GM12878 (cell line): Measurements from ENCODE around the gene KCNE4. TPM values are rescaled to one million over a fixed set of nuclear protein-coding genes. Genes with fewer than 3 reads are reported as not detected.

Experiments used
- ATAC-seq: fragments of 200-7000 bp; cut with Tn5 transposase; 3 replicates; pipeline ENCODE4 v1.9.1; 2020; ENCODE audit warnings: mild to moderate bottlenecking, moderate library complexity
- BruUV-seq: library from RNA; stranded (reverse); fragments of 400-500 nt; replicated peaks from 2 replicates; lab custom pipeline; 2021; lab: Mats Ljungman, UMichigan
- CTCF ChIA-PET: fragments of 300-600 bp; sonication (Branson Sonifier 250); formaldehyde crosslinking; extraction: SDS; loops from one replicate; lab custom pipeline; 2021; ENCODE audit warnings: inconsistent platforms; lab: Yijun Ruan, JAX
- POLR2A ChIA-PET: fragments of 350-600 bp; formaldehyde crosslinking; extraction: SDS; loops from one replicate; lab custom pipeline; 2021; ENCODE audit warnings: inconsistent platforms; lab: Charles Lee
- RAD21 ChIA-PET: fragments of 300-600 bp; sonication (Branson Sonifier 250); formaldehyde crosslinking; loops from one replicate; lab custom pipeline; 2023; ENCODE audit warnings: antibody characterized with exemption; ENCODE audit not compliant: unreplicated experiment; lab: Charles Lee
- SMC1A ChIA-PET: fragments of 300-600 bp; sonication (Branson Sonifier 250); formaldehyde crosslinking; loops from one replicate; lab custom pipeline; 2023; ENCODE audit not compliant: unreplicated experiment, uncharacterized antibody; lab: Charles Lee
- DNase-seq: peaks from one replicate; pipeline ENCODE4 v3.0.0-alpha.2; 2011; ENCODE audit warnings: low read depth, low spot score
- FAIRE-seq: peaks from 3 replicates; lab custom pipeline; 2011; peaks lifted over from hg19 to GRCh38; lab: Jason Lieb, UNC
- H2AFZ ChIP-seq: 2 replicates; pipeline ENCODE4 v1.6.0; 2011; ENCODE audit warnings: low read depth, low read length, control low read depth; ENCODE audit not compliant: control insufficient read depth
- H3K27ac ChIP-seq: 2 replicates; pipeline ENCODE4 v1.5.1; 2011; ENCODE audit warnings: control low read depth; ENCODE audit not compliant: control insufficient read depth, insufficient read depth
- H3K27me3 ChIP-seq, 2 experiments: replicated peaks in 1 of 2; 2 replicates each; pipeline versions ENCODE4 v1.6.0 to v1.6.1; 2011; ENCODE audit warnings: low read length in 1 of 2; ENCODE audit not compliant: control insufficient read depth in 2 of 2, insufficient read depth in 2 of 2
- H3K36me3 ChIP-seq, 2 experiments: 2 replicates each; pipeline ENCODE4 v1.5.1; 2011; ENCODE audit warnings: low read length in 1 of 2; ENCODE audit not compliant: control insufficient read depth in 2 of 2, insufficient read depth in 2 of 2
- H3K4me1 ChIP-seq: 2 replicates; pipeline ENCODE4 v1.6.1; 2011; ENCODE audit warnings: mild to moderate bottlenecking, low read length, moderate library complexity, mixed read lengths; ENCODE audit not compliant: control insufficient read depth, insufficient read depth
- H3K4me2 ChIP-seq: 2 replicates; pipeline ENCODE4 v1.6.0; 2011; ENCODE audit warnings: control low read depth; ENCODE audit not compliant: control insufficient read depth, insufficient read depth
- H3K4me3 ChIP-seq: fragments of 200-600 bp; sonication (generic); 2 replicates; pipeline ENCODE4 v1.5.1; 2016
- H3K79me2 ChIP-seq: 2 replicates; pipeline ENCODE4 v1.6.0; 2011; ENCODE audit warnings: low read length; ENCODE audit not compliant: control insufficient read depth, insufficient read depth
- H3K9ac ChIP-seq: 2 replicates; pipeline ENCODE4 v1.8.0; 2011; ENCODE audit warnings: low read length, control low read depth, mixed read lengths; ENCODE audit not compliant: control insufficient read depth, insufficient read depth
- H3K9me3 ChIP-seq: replicated peaks from 3 replicates; pipeline ENCODE4 v1.5.1; 2011; ENCODE audit warnings: mild to moderate bottlenecking, low read length; ENCODE audit not compliant: control insufficient read depth, insufficient read depth
- H4K20me1 ChIP-seq: 2 replicates; pipeline ENCODE4 v1.6.0; 2011; ENCODE audit not compliant: control insufficient read depth, insufficient read depth
- CBX3 ChIP-seq: fragments of 200-600 bp; sonication (generic); IDR thresholded peaks from 2 replicates; pipeline ENCODE4 v1.6.1; 2016; ENCODE audit warnings: low read depth, borderline replicate concordance
- CREM ChIP-seq: IDR thresholded peaks from 2 replicates; pipeline ENCODE4 v1.6.1; 2014; ENCODE audit warnings: antibody characterized with exemption, low read depth
- HDAC2 ChIP-seq: fragments of 200-600 bp; sonication (generic); IDR thresholded peaks from 2 replicates; pipeline ENCODE4 v1.6.1; 2017
- IRF5 ChIP-seq: fragments of 450-650 bp; IDR thresholded peaks from 2 replicates; pipeline ENCODE4 v1.6.1; 2017; ENCODE audit warnings: borderline replicate concordance
- JUNB ChIP-seq: IDR thresholded peaks from 2 replicates; pipeline ENCODE4 v1.6.1; 2016; ENCODE audit warnings: antibody characterized with exemption, mild to moderate bottlenecking
- KLF5 ChIP-seq: fragments of 450-650 bp; IDR thresholded peaks from 2 replicates; pipeline ENCODE4 v1.6.1; 2014; ENCODE audit warnings: mild to moderate bottlenecking; ENCODE audit not compliant: partially characterized antibody
- NFIC ChIP-seq: IDR thresholded peaks from 2 replicates; pipeline ENCODE4 v1.6.1; 2012; ENCODE audit warnings: low read depth, mild to moderate bottlenecking, inconsistent platforms, low read length, moderate library complexity
- POLR2A ChIP-seq: IDR thresholded peaks from 2 replicates; pipeline ENCODE4 v1.6.1; 2011; ENCODE audit warnings: low read depth, mild to moderate bottlenecking, low read length
- SIN3A ChIP-seq: IDR thresholded peaks from 2 replicates; pipeline ENCODE4 v1.6.1; 2012; ENCODE audit warnings: low read depth, low read length, improper control_type of control experiment
- SMARCA5 ChIP-seq: fragments of 450-650 bp; IDR thresholded peaks from 2 replicates; pipeline ENCODE4 v1.6.1; 2017; ENCODE audit warnings: mild to moderate bottlenecking
- SP1 ChIP-seq: IDR thresholded peaks from one replicate; pipeline ENCODE4 v1.6.1; 2011; ENCODE audit warnings: low read depth, low read length
- TCF12 ChIP-seq: IDR thresholded peaks from 2 replicates; pipeline ENCODE4 v1.6.1; 2011; ENCODE audit warnings: low read depth, mild to moderate bottlenecking, low read length
- WGBS: methylation state at CpG from one replicate; pipeline ENCODE4 v1.1.6; 2016; ENCODE audit warnings: low lambda C conversion rate; ENCODE audit not compliant: insufficient replicate concordance, insufficient coverage; ENCODE audit errors: missing lambda C conversion rate; 5-methylcytosine and 5-hydroxymethylcytosine counted together
- in situ Hi-C: fragments of 300-500 bp; cut with MboI; formaldehyde crosslinking; loops from 9 replicates; pipeline ENCODE4 v1.14.3; 2018; ENCODE audit warnings: mixed read lengths
- intact Hi-C: fragments of 100-400 bp; cut with micrococcal nuclease; formaldehyde crosslinking; loops from one replicate; pipeline ENCODE4 v1.14.2; 2022; ENCODE audit not compliant: unreplicated experiment
- polyA plus RNA-seq, 11 experiments: library from polyadenylated mRNA; depleted of rRNA in 4 of 11; unstranded in 6 of 11; stranded (reverse) in 5 of 11; fragments of >200 nt; fragmentation: Nextera tagmentation in 4 of 11; fragmentation: Illumina TruSeq in 1 of 11; extraction: Ambion mirVana in 4 of 11; extraction: Trizol in 1 of 11; gene quantifications; 1 replicate in 1 of 11; 2 replicates in 10 of 11; pipeline versions ENCODE4 v1.2.1 to v1.2.3, GENCODE V29; 2011 to 2016; ENCODE audit warnings: inconsistent platforms in 2 of 11, missing spikeins in 2 of 11, low read depth in 1 of 11
- total RNA-seq, 4 experiments: library from RNA; depleted of rRNA in 3 of 4; stranded (reverse); fragments of >200 nt in 3 of 4; fragmentation: Illumina TruSeq in 1 of 4; extraction: Trizol in 1 of 4; gene quantifications; 2 replicates each; pipeline versions ENCODE4 v1.2.1 to v1.2.3, GENCODE V29; 2013 to 2021
- TF ChIP-seq, protein P1 (sequence below): fragments of 450-650 bp; IDR thresholded peaks from 2 replicates; pipeline ENCODE4 v1.6.1; 2017; ENCODE audit warnings: mild to moderate bottlenecking, moderate library complexity
- TF ChIP-seq, protein P2 (sequence below): fragments of 450-650 bp; IDR thresholded peaks from 2 replicates; pipeline ENCODE4 v1.6.1; 2016; ENCODE audit warnings: mild to moderate bottlenecking, moderate library complexity, borderline replicate concordance

KCNE4 gene
- total and polyA plus RNA-seq, 10 of the 15 experiments (the other 5 are each of a cell fraction or from before 2014, with no cell fraction given): 0.30 TPM; not detected in 9

DNA sequence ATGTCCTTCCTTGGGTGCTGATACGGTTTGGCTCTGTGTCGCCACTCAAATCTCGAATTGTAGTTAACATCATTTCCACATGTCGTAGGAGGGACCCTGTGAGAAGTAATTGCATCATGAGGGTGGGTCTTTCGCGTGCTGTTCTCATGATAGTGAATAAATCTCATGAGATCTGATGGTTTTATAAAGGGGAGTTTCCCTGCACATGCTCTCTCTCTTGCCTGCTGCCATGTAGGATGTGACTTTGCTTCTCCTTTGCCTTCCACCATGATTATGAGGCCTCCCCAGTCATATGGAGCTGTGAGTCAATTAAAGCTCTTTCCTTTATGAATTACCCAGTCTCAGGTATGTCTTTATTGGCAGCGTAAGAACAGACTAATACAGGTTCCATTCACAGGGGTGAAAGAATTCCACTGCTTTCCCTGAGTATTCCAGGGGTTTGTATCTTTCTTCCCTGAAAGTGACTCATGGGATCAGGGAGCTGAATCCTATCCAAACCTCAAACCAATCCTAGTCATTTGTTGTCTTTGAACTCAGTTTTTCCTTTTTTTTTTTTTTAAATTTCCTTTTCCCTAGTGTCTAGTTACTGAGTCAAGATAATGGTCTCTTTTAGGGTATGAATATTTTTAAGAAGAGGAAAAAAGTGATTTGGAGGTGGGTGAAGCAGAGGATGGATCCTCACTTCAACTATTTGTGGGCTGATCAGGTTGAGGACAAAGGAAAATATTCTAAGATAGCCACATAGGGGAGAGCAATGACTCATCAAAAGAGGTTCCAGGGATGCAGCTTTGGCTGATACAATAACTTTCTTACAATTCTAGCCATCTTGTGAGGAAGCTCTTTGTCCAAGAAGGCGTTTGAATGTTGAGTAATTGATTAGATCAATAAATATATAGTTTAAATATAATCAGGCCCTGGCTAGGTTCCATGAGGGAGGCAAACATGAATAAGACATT lies 19.5 kb upstream of the KCNE4 start:
- Histone ChIP-seq H3K36me3 (no peaks in the 10 kb centered on the region), H3K4me3 (no peak overlapping the region), H3K27ac (no peak overlapping the region), H3K9ac (no peak overlapping the region), H2AFZ (no peak overlapping the region), H4K20me1 (no peaks in the 10 kb centered on the region), H3K79me2 (no peaks in the 10 kb centered on the region), H3K4me2 (no peak overlapping the region), H3K27me3 (no peaks in the 10 kb centered on the region), H3K4me1 (no peaks in the 10 kb centered on the region), H3K9me3 (peaks cover 2% of the 10 kb centered on the region)
- intact Hi-C loops: no loop called here
- SMC1A ChIA-PET: no interaction called here
- RAD21 ChIA-PET: no interaction called here
- no TSS peak for BruUV-seq
- POLR2A ChIA-PET: no interaction called here
- CTCF ChIA-PET: no interaction called here
- DNase-seq (no peak), ATAC-seq (no peak), FAIRE-seq (no peak)
- WGBS: 32% methylated on average over 8 of the region's 8 CpGs
- in situ Hi-C loops: no loop called here
- no peak for TF ChIP-seq TCF12
- no peak for TF ChIP-seq POLR2A
- TF ChIP-seq, protein P1, sequence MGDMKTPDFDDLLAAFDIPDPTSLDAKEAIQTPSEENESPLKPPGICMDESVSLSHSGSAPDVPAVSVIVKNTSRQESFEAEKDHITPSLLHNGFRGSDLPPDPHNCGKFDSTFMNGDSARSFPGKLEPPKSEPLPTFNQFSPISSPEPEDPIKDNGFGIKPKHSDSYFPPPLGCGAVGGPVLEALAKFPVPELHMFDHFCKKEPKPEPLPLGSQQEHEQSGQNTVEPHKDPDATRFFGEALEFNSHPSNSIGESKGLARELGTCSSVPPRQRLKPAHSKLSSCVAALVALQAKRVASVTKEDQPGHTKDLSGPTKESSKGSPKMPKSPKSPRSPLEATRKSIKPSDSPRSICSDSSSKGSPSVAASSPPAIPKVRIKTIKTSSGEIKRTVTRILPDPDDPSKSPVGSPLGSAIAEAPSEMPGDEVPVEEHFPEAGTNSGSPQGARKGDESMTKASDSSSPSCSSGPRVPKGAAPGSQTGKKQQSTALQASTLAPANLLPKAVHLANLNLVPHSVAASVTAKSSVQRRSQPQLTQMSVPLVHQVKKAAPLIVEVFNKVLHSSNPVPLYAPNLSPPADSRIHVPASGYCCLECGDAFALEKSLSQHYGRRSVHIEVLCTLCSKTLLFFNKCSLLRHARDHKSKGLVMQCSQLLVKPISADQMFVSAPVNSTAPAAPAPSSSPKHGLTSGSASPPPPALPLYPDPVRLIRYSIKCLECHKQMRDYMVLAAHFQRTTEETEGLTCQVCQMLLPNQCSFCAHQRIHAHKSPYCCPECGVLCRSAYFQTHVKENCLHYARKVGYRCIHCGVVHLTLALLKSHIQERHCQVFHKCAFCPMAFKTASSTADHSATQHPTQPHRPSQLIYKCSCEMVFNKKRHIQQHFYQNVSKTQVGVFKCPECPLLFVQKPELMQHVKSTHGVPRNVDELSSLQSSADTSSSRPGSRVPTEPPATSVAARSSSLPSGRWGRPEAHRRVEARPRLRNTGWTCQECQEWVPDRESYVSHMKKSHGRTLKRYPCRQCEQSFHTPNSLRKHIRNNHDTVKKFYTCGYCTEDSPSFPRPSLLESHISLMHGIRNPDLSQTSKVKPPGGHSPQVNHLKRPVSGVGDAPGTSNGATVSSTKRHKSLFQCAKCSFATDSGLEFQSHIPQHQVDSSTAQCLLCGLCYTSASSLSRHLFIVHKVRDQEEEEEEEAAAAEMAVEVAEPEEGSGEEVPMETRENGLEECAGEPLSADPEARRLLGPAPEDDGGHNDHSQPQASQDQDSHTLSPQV: no peak
- no peak for TF ChIP-seq SMARCA5
- no peak for TF ChIP-seq SIN3A
- no peak for TF ChIP-seq SP1
- no peak for TF ChIP-seq CREM
- TF ChIP-seq, protein P2, sequence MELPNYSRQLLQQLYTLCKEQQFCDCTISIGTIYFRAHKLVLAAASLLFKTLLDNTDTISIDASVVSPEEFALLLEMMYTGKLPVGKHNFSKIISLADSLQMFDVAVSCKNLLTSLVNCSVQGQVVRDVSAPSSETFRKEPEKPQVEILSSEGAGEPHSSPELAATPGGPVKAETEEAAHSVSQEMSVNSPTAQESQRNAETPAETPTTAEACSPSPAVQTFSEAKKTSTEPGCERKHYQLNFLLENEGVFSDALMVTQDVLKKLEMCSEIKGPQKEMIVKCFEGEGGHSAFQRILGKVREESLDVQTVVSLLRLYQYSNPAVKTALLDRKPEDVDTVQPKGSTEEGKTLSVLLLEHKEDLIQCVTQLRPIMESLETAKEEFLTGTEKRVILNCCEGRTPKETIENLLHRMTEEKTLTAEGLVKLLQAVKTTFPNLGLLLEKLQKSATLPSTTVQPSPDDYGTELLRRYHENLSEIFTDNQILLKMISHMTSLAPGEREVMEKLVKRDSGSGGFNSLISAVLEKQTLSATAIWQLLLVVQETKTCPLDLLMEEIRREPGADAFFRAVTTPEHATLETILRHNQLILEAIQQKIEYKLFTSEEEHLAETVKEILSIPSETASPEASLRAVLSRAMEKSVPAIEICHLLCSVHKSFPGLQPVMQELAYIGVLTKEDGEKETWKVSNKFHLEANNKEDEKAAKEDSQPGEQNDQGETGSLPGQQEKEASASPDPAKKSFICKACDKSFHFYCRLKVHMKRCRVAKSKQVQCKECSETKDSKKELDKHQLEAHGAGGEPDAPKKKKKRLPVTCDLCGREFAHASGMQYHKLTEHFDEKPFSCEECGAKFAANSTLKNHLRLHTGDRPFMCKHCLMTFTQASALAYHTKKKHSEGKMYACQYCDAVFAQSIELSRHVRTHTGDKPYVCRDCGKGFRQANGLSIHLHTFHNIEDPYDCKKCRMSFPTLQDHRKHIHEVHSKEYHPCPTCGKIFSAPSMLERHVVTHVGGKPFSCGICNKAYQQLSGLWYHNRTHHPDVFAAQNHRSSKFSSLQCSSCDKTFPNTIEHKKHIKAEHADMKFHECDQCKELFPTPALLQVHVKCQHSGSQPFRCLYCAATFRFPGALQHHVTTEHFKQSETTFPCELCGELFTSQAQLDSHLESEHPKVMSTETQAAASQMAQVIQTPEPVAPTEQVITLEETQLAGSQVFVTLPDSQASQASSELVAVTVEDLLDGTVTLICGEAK: no peak
- TF ChIP-seq NFIC: no peak
- no peak for TF ChIP-seq CBX3
- TF ChIP-seq IRF5: no peak
- no peak for TF ChIP-seq KLF5
- no peak for TF ChIP-seq HDAC2
- TF ChIP-seq JUNB: no peak
